MCF 10A (cell line): ENCODE data around the gene AGXT. TPM values are rescaled to one million over a fixed set of nuclear protein-coding genes. Genes with fewer than 3 reads are reported as not detected.

ENCODE experiments used
- BruUV-seq: library from RNA; stranded (reverse); fragments of 400-500 nt; replicated peaks from 2 replicates; lab custom pipeline; 2021; lab: Mats Ljungman, UMichigan
- CTCF ChIA-PET: fragments of 300-600 bp; sonication (Branson Sonifier 250); formaldehyde crosslinking; extraction: SDS; loops from one replicate; lab custom pipeline; 2021; ENCODE audit warnings: antibody characterized with exemption, inconsistent platforms; lab: Yijun Ruan, JAX
- POLR2A ChIA-PET: fragments of 300-600, 350-650 bp; sonication (Branson Sonifier 250); formaldehyde crosslinking; extraction: SDS; loops from one replicate; lab custom pipeline; 2020; ENCODE audit warnings: antibody characterized with exemption, inconsistent platforms; lab: Yijun Ruan, JAX
- DNase-seq: peaks from one replicate; pipeline ENCODE4 v3.0.0-alpha.2; 2018; ENCODE audit not compliant: unreplicated experiment
- H3K27ac Mint-ChIP-seq: one replicate; pipeline ENCODE4 v1.8.0; 2022; ENCODE audit warnings: mild to moderate bottlenecking, low read depth, mixed read lengths; ENCODE audit not compliant: unreplicated experiment
- H3K27me3 Mint-ChIP-seq: one replicate; pipeline ENCODE4 v1.8.0; 2022; ENCODE audit warnings: mixed read lengths; ENCODE audit not compliant: insufficient read depth, unreplicated experiment
- H3K36me3 Mint-ChIP-seq: one replicate; pipeline ENCODE4 v1.8.0; 2022; ENCODE audit warnings: mild to moderate bottlenecking, moderate library complexity, mixed read lengths; ENCODE audit not compliant: insufficient read depth, unreplicated experiment
- H3K4me1 Mint-ChIP-seq: one replicate; pipeline ENCODE4 v1.8.0; 2022; ENCODE audit warnings: mixed read lengths; ENCODE audit not compliant: insufficient read depth, unreplicated experiment
- H3K4me3 Mint-ChIP-seq: one replicate; pipeline ENCODE4 v1.8.0; 2022; ENCODE audit warnings: mild to moderate bottlenecking, moderate library complexity, mixed read lengths; ENCODE audit not compliant: unreplicated experiment
- H3K9me3 Mint-ChIP-seq: one replicate; pipeline ENCODE4 v1.8.0; 2022; ENCODE audit warnings: mixed read lengths; ENCODE audit not compliant: unreplicated experiment
- CTCF ChIP-seq: fragments of 200-600 bp; IDR thresholded peaks from one replicate; pipeline ENCODE4 v1.8.0; 2022; ENCODE audit warnings: antibody characterized with exemption, mild to moderate bottlenecking; ENCODE audit not compliant: unreplicated experiment
- intact Hi-C: fragments of 100-400 bp; cut with micrococcal nuclease; formaldehyde crosslinking; loops from 2 replicates; pipeline ENCODE4 v1.14.1; 2022
- total RNA-seq: library from RNA; stranded (reverse); gene quantifications from 2 replicates; pipeline ENCODE4 v1.2.3, GENCODE V29; 2022

Gene AGXT
- total RNA-seq, 1 experiment from 2014 or later: not detected

- CTCF ChIA-PET: interaction anchor here (0.6 kb wide), 1 partner anchor 493 kb away, joined by 3 read pairs; no protein-coding TSS in a partner anchor
- Mint-ChIP-seq H3K27ac (no peak within 1 kb of the TSS), H3K4me3 (no peak within 1 kb of the TSS), H3K9me3 (no peaks in the 10 kb centered on the region), H3K36me3 (no peaks in the 10 kb centered on the region), H3K4me1 (peaks cover under 1% of the 10 kb centered on the region), H3K27me3 (no peaks in the 10 kb centered on the region)
- POLR2A ChIA-PET: no interaction called here
- no peak for TF ChIP-seq CTCF
- BruUV-seq: no TSS peak
- no peak for DNase-seq
- intact Hi-C loops: no loop called here
These were observed 37.7 kb downstream of the AGXT start, which contains the start of gene CROCC2 for GRCh38 chr2:240906141-240906910. TSS of gene CROCC2 (plus strand) at chr2:240906336. CDS start at chr2:240906514, 178 bp downstream.

GRCh38 chr2:240906911-240907590, 38.4 kb downstream of the AGXT start:
- BruUV-seq: no TSS peak
- TF ChIP-seq CTCF: no peak

GRCh38 chr2:240909216-240909974, 40.8 kb downstream of the AGXT start:
- POLR2A ChIA-PET: no interaction called here
- TF ChIP-seq CTCF: no peak
- H3K4me1 Mint-ChIP-seq: peaks cover 24% of the 10 kb centered on the region
- CTCF ChIA-PET: interaction anchor here (0.6 to 0.7 kb wide), 2 partner anchors 38 to 226 kb away, joined by 3 to 4 read pairs; no protein-coding TSS in a partner anchor
- intact Hi-C loops: no loop called here
- BruUV-seq: no TSS peak
- H3K4me3 Mint-ChIP-seq: no peak overlapping the region
- H3K27ac Mint-ChIP-seq: no peak overlapping the region
- no peaks in the 10 kb centered on the region for H3K27me3 Mint-ChIP-seq
- no peaks in the 10 kb centered on the region for H3K9me3 Mint-ChIP-seq
- no peak for DNase-seq
- H3K36me3 Mint-ChIP-seq: peaks cover 12% of the 10 kb centered on the region

More at GRCh38 chr2:240906911-240907590, 38.4 kb downstream of the AGXT start:
- H3K4me3 Mint-ChIP-seq: no peak overlapping the region
- ChIA-PET CTCF (no interaction called here), POLR2A (no interaction called here)
- no peak overlapping the region for H3K27ac Mint-ChIP-seq
- no peak for DNase-seq
- H3K4me1 Mint-ChIP-seq: peaks cover 8% of the 10 kb centered on the region
- peaks cover 5% of the 10 kb centered on the region for H3K36me3 Mint-ChIP-seq
- H3K27me3 Mint-ChIP-seq: no peaks in the 10 kb centered on the region
- intact Hi-C loops: no loop called here
- H3K9me3 Mint-ChIP-seq: no peaks in the 10 kb centered on the region
